ENCODE results near the gene PTGFRN. TPM values are rescaled to one million over a fixed set of nuclear protein-coding genes. Genes with fewer than 3 reads are reported as not detected.

The PTGFRN gene
- total and polyA plus RNA-seq, 2 of the 13 experiments (the other 11 are each of a cell fraction or from before 2014, with no cell fraction given): 3.3 to 11.3 TPM

GRCh38 chr1:116881879-116882520 is 27.7 kb upstream of the PTGFRN start:
- Histone ChIP-seq H3K4me2 (ENCODE audit: low read depth, low read length) (no peak overlapping the region), H4K20me1 (ENCODE audit: insufficient read depth, low read length) (no peaks in the 10 kb centered on the region)

More at GRCh38 chr1:116881879-116882520, 27.7 kb upstream of the PTGFRN start:
- 12% methylated on average over 8 of the region's 9 CpGs for WGBS (ENCODE audit: low lambda C conversion rate)
- ChIA-PET CTCF (ENCODE audit: low intra/inter-chr PET ratio, low total read pairs) (no interaction called here), POLR2A (no interaction called here)
- FAIRE-seq (peak; percentile 48), DNase-seq (ENCODE audit: low spot score) (peak; percentile 8), ATAC-seq (peak; percentile 75)
- Histone ChIP-seq H3K9me3 (ENCODE audit: low read length) (no peaks in the 10 kb centered on the region), H3K4me1 (ENCODE audit: insufficient read depth, low read length) (peaks cover 12% of the 10 kb centered on the region; the same call in 1 of the 2 replicates), H3K36me3 (replicated peaks in 1 of 2; ENCODE audit: control insufficient read depth in 1 of 2, insufficient read depth in 2 of 2, low read length in 2 of 2) (no peaks in the 10 kb centered on the region), H3K27me3 (ENCODE audit: control insufficient read depth in 1 of 2, insufficient read depth in 2 of 2, low read length in 2 of 2) (peaks cover 0 to 5% of the 10 kb centered on the region in 2 experiments; a peak in 2 of 5 replicates), H3K79me2 (ENCODE audit: insufficient read depth, low read length) (no peaks in the 10 kb centered on the region), H3K27ac (ENCODE audit: extremely low read length, insufficient read depth, low read length) (no peak overlapping the region), H3K4me3 (replicated peaks in 1 of 3; ENCODE audit: insufficient read depth in 1 of 3, low read depth in 2 of 3, low read length in 3 of 3) (no peak overlapping the region), H2AFZ (ENCODE audit: low read length) (no peak overlapping the region), H3K9ac (ENCODE audit: insufficient read depth, low read depth, low read length) (no peak overlapping the region)
- TF ChIP-seq ZNF878 (CRISPR knock-in tag; IDR thresholded peaks at IDR 0.05) (no peak), FOXM1 (CRISPR knock-in tag; IDR thresholded peaks at IDR 0.05) (no peak), CTCF (CRISPR knock-in tag; IDR thresholded peaks at IDR 0.05) (peak; percentile 48), ZNF749 (CRISPR knock-in tag; IDR thresholded peaks at IDR 0.05; ENCODE audit: borderline replicate concordance) (no peak), SMC3 (IDR thresholded peaks at IDR 0.05; ENCODE audit: low read length) (peak; percentile 4; the same call in 1 of the 2 replicates), KLF11 (CRISPR knock-in tag; IDR thresholded peaks at IDR 0.05) (no peak), MTERF4 (CRISPR knock-in tag; IDR thresholded peaks at IDR 0.05) (no peak), STAG1 (CRISPR knock-in tag; IDR thresholded peaks at IDR 0.05) (peak; percentile 42; the same call in 1 of the 2 replicates), NFKBIZ (CRISPR knock-in tag; IDR thresholded peaks at IDR 0.05) (no peak), ZKSCAN5 (CRISPR knock-in tag; IDR thresholded peaks at IDR 0.05) (no peak), RARA (CRISPR knock-in tag; IDR thresholded peaks at IDR 0.05) (no peak), MAFF (IDR thresholded peaks at IDR 0.05; ENCODE audit: low read depth, low read length) (no peak), CEBPB (IDR thresholded peaks at IDR 0.05; ENCODE audit: borderline replicate concordance, low read depth, low read length) (peak; percentile 57), PHF8 (CRISPR knock-in tag; IDR thresholded peaks at IDR 0.05) (no peak), SALL2 (CRISPR knock-in tag; IDR thresholded peaks at IDR 0.05) (no peak), TBX3 (IDR thresholded peaks at IDR 0.05; ENCODE audit: borderline replicate concordance) (no peak), CBX2 (IDR thresholded peaks at IDR 0.05; ENCODE audit: low read depth, low read length) (no peak), CBX2 (CRISPR knock-in tag; IDR thresholded peaks at IDR 0.05; ENCODE audit: low read depth) (no peak)
- intact Hi-C loops (cut with micrococcal nuclease; ENCODE audit: unreplicated experiment): no loop called here
- BruUV-seq (replicated peaks): no TSS peak
- in situ Hi-C loops (cut with HindIII; ENCODE audit: extremely low pct_ligation_motif_present, low pct_unique_long_range_greater_than_20kb): no loop called here

All from HepG2 (cell line).